Measurements from ENCODE around the gene KCNJ2. TPM values are rescaled to one million over a fixed set of nuclear protein-coding genes. Genes with fewer than 3 reads are reported as not detected.

Gene KCNJ2
- total and polyA plus RNA-seq, 10 of the 15 experiments (the other 5 are each of a cell fraction or from before 2014, with no cell fraction given), result 1.6 to 10.1 (median 3.2) TPM

DNA sequence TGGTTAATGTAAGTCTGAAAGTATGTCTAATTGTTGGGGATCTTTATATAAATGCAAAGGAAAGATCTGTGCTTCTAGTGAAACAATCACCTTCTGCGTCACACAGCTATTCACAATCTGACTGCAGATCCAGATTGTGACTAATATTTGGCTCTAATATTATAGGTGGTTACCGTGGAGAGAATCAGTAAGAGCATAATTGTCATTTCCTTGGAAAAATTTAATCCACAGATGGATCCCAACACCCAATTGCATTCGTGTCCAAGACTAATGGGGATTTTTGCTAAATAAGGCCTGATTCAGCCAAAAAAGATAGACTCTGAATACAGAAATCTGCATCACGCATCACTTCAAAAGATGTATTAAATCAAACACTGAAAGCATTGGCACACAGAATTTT is 2.7 kb upstream of the KCNJ2 start (continued):
- TF ChIP-seq POLR2AphosphoS2 (IDR thresholded peaks at IDR 0.05; ENCODE audit: low read depth, low read length), result no peak
- no peak for TF ChIP-seq POLR2AphosphoS5 (IDR thresholded peaks at IDR 0.05; ENCODE audit: low read length)

DNA sequence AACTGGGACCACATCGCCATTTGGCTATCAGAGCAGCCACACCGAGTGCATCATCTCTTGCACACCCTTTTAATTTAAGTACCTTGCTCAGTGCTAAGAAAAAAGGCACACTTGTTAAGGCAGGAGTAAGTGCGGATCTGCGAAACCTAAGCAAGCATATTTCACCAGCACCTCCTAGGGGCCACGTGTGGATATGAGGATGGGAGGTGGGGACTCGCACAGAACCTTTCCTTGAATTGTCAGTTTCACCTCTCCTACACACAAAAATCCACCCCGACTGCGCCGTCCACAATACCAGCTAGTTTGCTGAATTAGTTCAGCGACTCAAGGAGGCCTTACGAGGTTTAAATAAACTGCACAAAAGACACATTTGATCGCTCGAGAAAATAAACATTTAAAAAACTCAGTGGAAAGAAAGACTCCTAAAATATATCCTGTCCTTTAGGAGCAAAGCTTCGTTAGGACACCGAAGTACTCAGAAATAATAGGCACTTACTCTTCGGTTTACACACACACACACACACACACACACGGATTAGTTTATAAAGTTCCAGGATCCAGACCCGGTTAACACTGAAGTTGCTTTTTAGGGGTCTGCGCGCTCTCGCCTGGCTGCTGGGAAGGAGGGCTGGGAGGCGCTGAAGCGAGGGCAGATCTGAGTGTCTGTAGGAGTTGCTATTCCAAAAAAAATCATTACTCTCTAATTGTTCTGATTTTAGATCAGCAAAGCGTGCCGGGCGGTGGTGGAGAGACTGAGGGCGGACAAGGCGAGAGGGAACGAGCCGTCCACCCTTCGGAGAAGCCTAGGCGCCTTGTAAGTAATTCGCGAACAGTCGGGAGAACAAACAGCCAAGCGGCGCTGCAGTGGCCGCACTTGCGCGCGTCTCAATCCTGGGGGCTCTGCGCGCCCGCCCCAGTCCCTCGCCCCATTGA is 1.0 kb upstream of the KCNJ2 start:
- no peak overlapping the region for H3K27ac ChIP-seq (ENCODE audit: control insufficient read depth, insufficient read depth)
- RAD21 ChIA-PET (ENCODE audit: unreplicated experiment), result interaction anchor here (0.7 to 6.5 kb wide), 12 partner anchors 14 to 561 kb away, joined by 3 to 57 read pairs (median 3); no protein-coding TSS in a partner anchor
- peaks cover 8% of the 10 kb centered on the region for H3K4me1 ChIP-seq (ENCODE audit: control insufficient read depth, insufficient read depth, low read length)
- WGBS (ENCODE audit: insufficient coverage, insufficient replicate concordance, low lambda C conversion rate, missing lambda C conversion rate), result 15% methylated on average over 44 of the region's 45 CpGs
- H3K9me3 ChIP-seq (replicated peaks; ENCODE audit: control insufficient read depth, insufficient read depth, low read length), result no peaks in the 10 kb centered on the region
- no peaks in the 10 kb centered on the region for H3K36me3 ChIP-seq (ENCODE audit: control insufficient read depth in 2 of 2, insufficient read depth in 2 of 2, low read length in 1 of 2)
- in situ Hi-C loops (cut with MboI) (no loop called here), intact Hi-C loops (cut with micrococcal nuclease; ENCODE audit: unreplicated experiment) (loop anchor here (2.0 to 5.0 kb wide), 3 partner anchors 40 to 384 kb away; no protein-coding TSS in a partner anchor)
- BruUV-seq (replicated peaks), result no TSS peak
- H3K79me2 ChIP-seq (ENCODE audit: control insufficient read depth, insufficient read depth, low read length), result no peaks in the 10 kb centered on the region
- peak overlapping the region; percentile 38 for H3K4me3 ChIP-seq
- peak overlapping the region; percentile 59 for H2AFZ ChIP-seq (ENCODE audit: control insufficient read depth, low read depth, low read length)
- POLR2A ChIA-PET, result interaction anchor here (1.0 to 1.8 kb wide), 5 partner anchors 13 to 359 kb away, joined by 3 to 7 read pairs (median 4); no protein-coding TSS in a partner anchor
- H3K9ac ChIP-seq (ENCODE audit: control insufficient read depth, insufficient read depth, low read length), result no peak overlapping the region; the same call in 1 of the 2 replicates
- no peak for DNase-seq (ENCODE audit: low read depth, low spot score)
- H3K27me3 ChIP-seq (replicated peaks in 1 of 2; ENCODE audit: control insufficient read depth in 2 of 2, insufficient read depth in 2 of 2, low read length in 1 of 2), result peaks cover 0 to 10% of the 10 kb centered on the region in 2 experiments; a peak in 1 of 4 replicates
- ATAC-seq, result peak; percentile 61
- H3K4me2 ChIP-seq (ENCODE audit: control insufficient read depth, insufficient read depth), result peak overlapping the region; percentile 97
- H4K20me1 ChIP-seq (ENCODE audit: control insufficient read depth, insufficient read depth), result no peaks in the 10 kb centered on the region
- SMC1A ChIA-PET (ENCODE audit: uncharacterized antibody, unreplicated experiment), result interaction anchor here (0.6 to 3.6 kb wide), 19 partner anchors 10 to 600 kb away, joined by 3 to 19 read pairs (median 3); no protein-coding TSS in a partner anchor
- peak; percentile 80 for FAIRE-seq
- CTCF ChIA-PET, result interaction anchor here (0.6 to 5.4 kb wide), 18 partner anchors 15 to 599 kb away, joined by 3 to 47 read pairs (median 3); no protein-coding TSS in a partner anchor
- TF ChIP-seq, protein P1, sequence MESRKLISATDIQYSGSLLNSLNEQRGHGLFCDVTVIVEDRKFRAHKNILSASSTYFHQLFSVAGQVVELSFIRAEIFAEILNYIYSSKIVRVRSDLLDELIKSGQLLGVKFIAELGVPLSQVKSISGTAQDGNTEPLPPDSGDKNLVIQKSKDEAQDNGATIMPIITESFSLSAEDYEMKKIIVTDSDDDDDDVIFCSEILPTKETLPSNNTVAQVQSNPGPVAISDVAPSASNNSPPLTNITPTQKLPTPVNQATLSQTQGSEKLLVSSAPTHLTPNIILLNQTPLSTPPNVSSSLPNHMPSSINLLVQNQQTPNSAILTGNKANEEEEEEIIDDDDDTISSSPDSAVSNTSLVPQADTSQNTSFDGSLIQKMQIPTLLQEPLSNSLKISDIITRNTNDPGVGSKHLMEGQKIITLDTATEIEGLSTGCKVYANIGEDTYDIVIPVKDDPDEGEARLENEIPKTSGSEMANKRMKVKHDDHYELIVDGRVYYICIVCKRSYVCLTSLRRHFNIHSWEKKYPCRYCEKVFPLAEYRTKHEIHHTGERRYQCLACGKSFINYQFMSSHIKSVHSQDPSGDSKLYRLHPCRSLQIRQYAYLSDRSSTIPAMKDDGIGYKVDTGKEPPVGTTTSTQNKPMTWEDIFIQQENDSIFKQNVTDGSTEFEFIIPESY (IDR thresholded peaks at IDR 0.05), result no peak
- no peak for TF ChIP-seq CREM (IDR thresholded peaks at IDR 0.05; ENCODE audit: low read depth)
- TF ChIP-seq ZZZ3 (IDR thresholded peaks at IDR 0.05; ENCODE audit: control insufficient read depth, insufficient read length, low read depth), result no peak
- TF ChIP-seq, protein P2, sequence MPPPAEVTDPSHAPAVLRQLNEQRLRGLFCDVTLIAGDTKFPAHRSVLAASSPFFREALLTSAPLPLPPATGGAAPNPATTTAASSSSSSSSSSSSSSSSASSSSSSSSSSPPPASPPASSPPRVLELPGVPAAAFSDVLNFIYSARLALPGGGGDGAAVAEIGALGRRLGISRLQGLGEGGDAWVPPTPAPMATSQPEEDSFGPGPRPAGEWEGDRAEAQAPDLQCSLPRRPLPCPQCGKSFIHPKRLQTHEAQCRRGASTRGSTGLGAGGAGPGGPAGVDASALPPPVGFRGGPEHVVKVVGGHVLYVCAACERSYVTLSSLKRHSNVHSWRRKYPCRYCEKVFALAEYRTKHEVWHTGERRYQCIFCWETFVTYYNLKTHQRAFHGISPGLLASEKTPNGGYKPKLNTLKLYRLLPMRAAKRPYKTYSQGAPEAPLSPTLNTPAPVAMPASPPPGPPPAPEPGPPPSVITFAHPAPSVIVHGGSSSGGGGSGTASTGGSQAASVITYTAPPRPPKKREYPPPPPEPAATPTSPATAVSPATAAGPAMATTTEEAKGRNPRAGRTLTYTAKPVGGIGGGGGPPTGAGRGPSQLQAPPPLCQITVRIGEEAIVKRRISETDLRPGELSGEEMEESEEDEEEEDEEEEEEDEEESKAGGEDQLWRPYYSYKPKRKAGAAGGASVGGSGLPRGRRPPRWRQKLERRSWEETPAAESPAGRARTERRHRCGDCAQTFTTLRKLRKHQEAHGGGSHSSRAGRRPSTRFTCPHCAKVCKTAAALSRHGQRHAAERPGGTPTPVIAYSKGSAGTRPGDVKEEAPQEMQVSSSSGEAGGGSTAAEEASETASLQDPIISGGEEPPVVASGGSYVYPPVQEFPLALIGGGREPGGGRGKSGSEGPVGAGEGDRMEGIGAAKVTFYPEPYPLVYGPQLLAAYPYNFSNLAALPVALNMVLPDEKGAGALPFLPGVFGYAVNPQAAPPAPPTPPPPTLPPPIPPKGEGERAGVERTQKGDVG (CRISPR knock-in tag; IDR thresholded peaks at IDR 0.05), result no peak
- TF ChIP-seq ZSCAN29 (IDR thresholded peaks at IDR 0.05), result no peak
- no peak for TF ChIP-seq ASH2L (IDR thresholded peaks at IDR 0.05; ENCODE audit: borderline replicate concordance, low read depth)
- no peak for TF ChIP-seq TBL1XR1 (IDR thresholded peaks at IDR 0.05; ENCODE audit: low read depth, low read length)
- TF ChIP-seq ZNF622 (IDR thresholded peaks at IDR 0.05), result no peak
- no peak for TF ChIP-seq PAX5 (IDR thresholded peaks at IDR 0.05; ENCODE audit: borderline replicate concordance, low read depth, low read length)
- TF ChIP-seq, protein P3, sequence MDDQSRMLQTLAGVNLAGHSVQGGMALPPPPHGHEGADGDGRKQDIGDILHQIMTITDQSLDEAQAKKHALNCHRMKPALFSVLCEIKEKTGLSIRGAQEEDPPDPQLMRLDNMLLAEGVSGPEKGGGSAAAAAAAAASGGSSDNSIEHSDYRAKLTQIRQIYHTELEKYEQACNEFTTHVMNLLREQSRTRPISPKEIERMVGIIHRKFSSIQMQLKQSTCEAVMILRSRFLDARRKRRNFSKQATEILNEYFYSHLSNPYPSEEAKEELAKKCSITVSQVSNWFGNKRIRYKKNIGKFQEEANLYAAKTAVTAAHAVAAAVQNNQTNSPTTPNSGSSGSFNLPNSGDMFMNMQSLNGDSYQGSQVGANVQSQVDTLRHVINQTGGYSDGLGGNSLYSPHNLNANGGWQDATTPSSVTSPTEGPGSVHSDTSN (IDR thresholded peaks at IDR 0.05; ENCODE audit: insufficient replicate concordance, low read depth, low read length), result no peak
- no peak for TF ChIP-seq FOXK2 (IDR thresholded peaks at IDR 0.05)
- TF ChIP-seq TCF12 (IDR thresholded peaks at IDR 0.05; ENCODE audit: low read depth, low read length), result no peak
